ENCODE data around the gene OPCML. TPM values are rescaled to one million over a fixed set of nuclear protein-coding genes. Genes with fewer than 3 reads are reported as not detected.

OPCML gene
- total and polyA plus RNA-seq, 2 experiments from 2014 or later = 1.2 to 4.4 TPM

DNA sequence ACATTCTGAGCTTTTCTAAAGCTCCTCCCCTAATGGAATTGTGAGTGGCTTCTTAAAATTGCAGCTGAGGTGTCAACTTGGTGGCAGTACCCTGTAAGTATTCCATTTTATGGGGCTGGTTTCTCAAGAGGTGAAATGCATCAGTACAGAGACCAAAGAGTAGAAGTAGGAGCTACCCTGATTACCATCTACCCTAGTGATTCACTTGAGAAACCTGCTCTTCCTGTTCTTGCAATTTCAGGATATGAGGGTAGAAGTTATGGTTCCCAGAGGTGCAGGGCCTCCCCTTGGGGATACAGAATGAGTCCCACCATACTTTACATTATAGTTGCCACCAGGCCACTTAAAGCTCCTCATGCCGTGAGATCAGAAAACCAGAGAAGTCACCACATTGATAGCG lies 944.6 kb downstream of the OPCML start (continued):
- TF ChIP-seq, protein P1, sequence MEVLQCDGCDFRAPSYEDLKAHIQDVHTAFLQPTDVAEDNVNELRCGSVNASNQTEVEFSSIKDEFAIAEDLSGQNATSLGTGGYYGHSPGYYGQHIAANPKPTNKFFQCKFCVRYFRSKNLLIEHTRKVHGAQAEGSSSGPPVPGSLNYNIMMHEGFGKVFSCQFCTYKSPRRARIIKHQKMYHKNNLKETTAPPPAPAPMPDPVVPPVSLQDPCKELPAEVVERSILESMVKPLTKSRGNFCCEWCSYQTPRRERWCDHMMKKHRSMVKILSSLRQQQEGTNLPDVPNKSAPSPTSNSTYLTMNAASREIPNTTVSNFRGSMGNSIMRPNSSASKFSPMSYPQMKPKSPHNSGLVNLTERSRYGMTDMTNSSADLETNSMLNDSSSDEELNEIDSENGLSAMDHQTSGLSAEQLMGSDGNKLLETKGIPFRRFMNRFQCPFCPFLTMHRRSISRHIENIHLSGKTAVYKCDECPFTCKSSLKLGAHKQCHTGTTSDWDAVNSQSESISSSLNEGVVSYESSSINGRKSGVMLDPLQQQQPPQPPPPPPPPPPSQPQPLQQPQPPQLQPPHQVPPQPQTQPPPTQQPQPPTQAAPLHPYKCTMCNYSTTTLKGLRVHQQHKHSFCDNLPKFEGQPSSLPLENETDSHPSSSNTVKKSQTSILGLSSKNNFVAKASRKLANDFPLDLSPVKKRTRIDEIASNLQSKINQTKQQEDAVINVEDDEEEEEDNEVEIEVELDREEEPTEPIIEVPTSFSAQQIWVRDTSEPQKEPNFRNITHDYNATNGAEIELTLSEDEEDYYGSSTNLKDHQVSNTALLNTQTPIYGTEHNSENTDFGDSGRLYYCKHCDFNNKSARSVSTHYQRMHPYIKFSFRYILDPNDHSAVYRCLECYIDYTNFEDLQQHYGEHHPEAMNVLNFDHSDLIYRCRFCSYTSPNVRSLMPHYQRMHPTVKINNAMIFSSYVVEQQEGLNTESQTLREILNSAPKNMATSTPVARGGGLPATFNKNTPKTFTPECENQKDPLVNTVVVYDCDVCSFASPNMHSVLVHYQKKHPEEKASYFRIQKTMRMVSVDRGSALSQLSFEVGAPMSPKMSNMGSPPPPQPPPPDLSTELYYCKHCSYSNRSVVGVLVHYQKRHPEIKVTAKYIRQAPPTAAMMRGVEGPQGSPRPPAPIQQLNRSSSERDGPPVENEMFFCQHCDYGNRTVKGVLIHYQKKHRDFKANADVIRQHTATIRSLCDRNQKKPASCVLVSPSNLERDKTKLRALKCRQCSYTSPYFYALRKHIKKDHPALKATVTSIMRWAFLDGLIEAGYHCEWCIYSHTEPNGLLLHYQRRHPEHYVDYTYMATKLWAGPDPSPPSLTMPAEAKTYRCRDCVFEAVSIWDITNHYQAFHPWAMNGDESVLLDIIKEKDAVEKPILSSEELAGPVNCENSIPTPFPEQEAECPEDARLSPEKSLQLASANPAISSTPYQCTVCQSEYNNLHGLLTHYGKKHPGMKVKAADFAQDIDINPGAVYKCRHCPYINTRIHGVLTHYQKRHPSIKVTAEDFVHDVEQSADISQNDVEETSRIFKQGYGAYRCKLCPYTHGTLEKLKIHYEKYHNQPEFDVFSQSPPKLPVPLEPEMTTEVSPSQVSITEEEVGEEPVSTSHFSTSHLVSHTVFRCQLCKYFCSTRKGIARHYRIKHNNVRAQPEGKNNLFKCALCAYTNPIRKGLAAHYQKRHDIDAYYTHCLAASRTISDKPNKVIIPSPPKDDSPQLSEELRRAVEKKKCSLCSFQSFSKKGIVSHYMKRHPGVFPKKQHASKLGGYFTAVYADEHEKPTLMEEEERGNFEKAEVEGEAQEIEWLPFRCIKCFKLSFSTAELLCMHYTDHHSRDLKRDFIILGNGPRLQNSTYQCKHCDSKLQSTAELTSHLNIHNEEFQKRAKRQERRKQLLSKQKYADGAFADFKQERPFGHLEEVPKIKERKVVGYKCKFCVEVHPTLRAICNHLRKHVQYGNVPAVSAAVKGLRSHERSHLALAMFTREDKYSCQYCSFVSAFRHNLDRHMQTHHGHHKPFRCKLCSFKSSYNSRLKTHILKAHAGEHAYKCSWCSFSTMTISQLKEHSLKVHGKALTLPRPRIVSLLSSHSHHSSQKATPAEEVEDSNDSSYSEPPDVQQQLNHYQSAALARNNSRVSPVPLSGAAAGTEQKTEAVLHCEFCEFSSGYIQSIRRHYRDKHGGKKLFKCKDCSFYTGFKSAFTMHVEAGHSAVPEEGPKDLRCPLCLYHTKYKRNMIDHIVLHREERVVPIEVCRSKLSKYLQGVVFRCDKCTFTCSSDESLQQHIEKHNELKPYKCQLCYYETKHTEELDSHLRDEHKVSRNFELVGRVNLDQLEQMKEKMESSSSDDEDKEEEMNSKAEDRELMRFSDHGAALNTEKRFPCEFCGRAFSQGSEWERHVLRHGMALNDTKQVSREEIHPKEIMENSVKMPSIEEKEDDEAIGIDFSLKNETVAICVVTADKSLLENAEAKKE (CRISPR knock-in tag; IDR thresholded peaks at IDR 0.05) = no peak
- TF ChIP-seq REST (IDR thresholded peaks at IDR 0.05; ENCODE audit: unreplicated experiment) = no peak

GRCh38 chr11:132586801-132587200 lies 945.5 kb downstream of the OPCML start:
- no peaks in the 10 kb centered on the region for H3K4me1 ChIP-seq (ENCODE audit: insufficient read depth)
- H3K4me2 ChIP-seq = no peak overlapping the region
- H3K4me3 ChIP-seq = no peak overlapping the region
- Mint-ChIP-seq H3K9me3 (no peaks in the 10 kb centered on the region), H3K36me3 (ENCODE audit: low read depth) (no peaks in the 10 kb centered on the region), H3K27me3 (ENCODE audit: insufficient read depth, low read depth, poor library complexity) (no peaks in the 10 kb centered on the region), H3K4me1 (no peaks in the 10 kb centered on the region), H3K4me3 (no peak overlapping the region), H3K27ac (no peak overlapping the region)
- TF ChIP-seq STAT1 (IDR thresholded peaks at IDR 0.05; ENCODE audit: unreplicated experiment) = no peak
- TF ChIP-seq EZH2 (IDR thresholded peaks at IDR 0.05; ENCODE audit: low read depth, unreplicated experiment) = no peak
- TF ChIP-seq CTCF (conservative IDR thresholded peaks at IDR 0.05; ENCODE audit: low read depth in 2 of 2) = 0 out of 4 replicates have a peak, but pooled peaks of 1 of the 2 experiments have one; percentile 4
- H3F3A ChIP-seq (replicated peaks; ENCODE audit: low read depth) = no peaks in the 10 kb centered on the region
- H3K9me2 ChIP-seq (ENCODE audit: insufficient read depth) = peaks cover 8% of the 10 kb centered on the region; the same call in 1 of the 2 replicates
- H3K79me2 ChIP-seq (replicated peaks; ENCODE audit: insufficient read depth) = no peaks in the 10 kb centered on the region
- no peaks in the 10 kb centered on the region for H3K36me3 ChIP-seq (ENCODE audit: insufficient read depth)
- no peaks in the 10 kb centered on the region for H4K20me1 ChIP-seq (replicated peaks; ENCODE audit: insufficient read depth)
- no peak overlapping the region for H2AFZ ChIP-seq
- no peak for ATAC-seq
- H3K27ac ChIP-seq (ENCODE audit: low read depth) = no peak overlapping the region
- DNase-seq (ENCODE audit: low spot score) = no peak
- H3K27me3 ChIP-seq (ENCODE audit: insufficient read depth) = no peaks in the 10 kb centered on the region

Data from GM23338 (cell line).